ENCODE results near the gene UGT1A8. TPM values are rescaled to one million over a fixed set of nuclear protein-coding genes. Genes with fewer than 3 reads are reported as not detected.
"Not testable (repeated sequence)": the region's sequence is repeated elsewhere in the genome, so short reads cannot be mapped to it uniquely, and the experiment has no call there.

The UGT1A8 gene
- total RNA-seq, 1 experiment from 2014 or later, result 2.2 TPM

- Histone ChIP-seq H3K4me3 (no peak overlapping the region), H3K9me3 (0 out of 2 replicates have a peak, but pooled peaks cover 2% of the 10 kb centered on the region), H3K27me3 (no peaks in the 10 kb centered on the region; the same call in 1 of the 2 replicates), H3K36me3 (no peaks in the 10 kb centered on the region)
- no peak for DNase-seq
These were observed 74.3 kb downstream of the UGT1A8 start for GRCh38 chr2:233691443-233692433.

- H3K4me3 ChIP-seq, result no peak within 1 kb of the TSS
- H3K36me3 ChIP-seq, result no peaks in the 10 kb centered on the region
- no peaks in the 10 kb centered on the region; the same call in 1 of the 2 replicates for H3K27me3 ChIP-seq
- no peaks in the 10 kb centered on the region for H3K9me3 ChIP-seq
- no peak for DNase-seq
These were observed 75.2 kb downstream of the UGT1A8 start, which contains the start of gene UGT1A6 for GRCh38 chr2:233692648-233693047. Gene UGT1A6, plus strand, starts transcription at chr2:233692890. Its CDS starts 115 bp downstream, at chr2:233693005.

GRCh38 chr2:233693963-233694362 is 76.5 kb downstream of the UGT1A8 start:
- H3K4me3 ChIP-seq, result no peak overlapping the region
- no peaks in the 10 kb centered on the region for H3K9me3 ChIP-seq
- H3K27me3 ChIP-seq, result no peaks in the 10 kb centered on the region

GRCh38 chr2:233698740-233699139 is 81.3 kb downstream of the UGT1A8 start:
- no peak for DNase-seq
- peaks cover 2% of the 10 kb centered on the region; the same call in 1 of the 2 replicates for H3K9me3 ChIP-seq
- H3K4me3 ChIP-seq, result no peak overlapping the region
- no peaks in the 10 kb centered on the region for H3K27me3 ChIP-seq
- no peaks in the 10 kb centered on the region; the same call in 1 of the 2 replicates for H3K36me3 ChIP-seq

More at GRCh38 chr2:233693963-233694362, 76.5 kb downstream of the UGT1A8 start:
- no peak for DNase-seq
- no peaks in the 10 kb centered on the region for H3K36me3 ChIP-seq

- Histone ChIP-seq H3K36me3 (no peaks in the 10 kb centered on the region; the same call in 1 of the 2 replicates), H3K9me3 (peaks cover 2% of the 10 kb centered on the region; the same call in 1 of the 2 replicates), H3K4me3 (no peak overlapping the region), H3K27me3 (no peaks in the 10 kb centered on the region)
- no peak for DNase-seq
These were observed 82.1 kb downstream of the UGT1A8 start for GRCh38 chr2:233699424-233700027.

GRCh38 chr2:233700028-233700635 is 82.7 kb downstream of the UGT1A8 start:
- DNase-seq, result peak; percentile 68
- no peak overlapping the region for H3K4me3 ChIP-seq
- peaks cover 2% of the 10 kb centered on the region; the same call in 1 of the 2 replicates for H3K9me3 ChIP-seq
- no peaks in the 10 kb centered on the region for H3K27me3 ChIP-seq
- H3K36me3 ChIP-seq, result no peaks in the 10 kb centered on the region; the same call in 1 of the 2 replicates

GRCh38 chr2:233700842-233701241 is 83.4 kb downstream of the UGT1A8 start:
- H3K9me3 ChIP-seq, H3K36me3 ChIP-seq, DNase-seq, H3K27me3 ChIP-seq, H3K4me3 ChIP-seq: not testable (repeated sequence)

GRCh38 chr2:233702238-233702637 is 84.8 kb downstream of the UGT1A8 start:
- Histone ChIP-seq H3K27me3 (no peaks in the 10 kb centered on the region), H3K9me3 (peaks cover 2% of the 10 kb centered on the region; the same call in 1 of the 2 replicates), H3K36me3 (no peaks in the 10 kb centered on the region; the same call in 1 of the 2 replicates), H3K4me3 (no peak overlapping the region)
- DNase-seq, result no peak

- H3K36me3 ChIP-seq, result no peaks in the 10 kb centered on the region; the same call in 1 of the 2 replicates
- H3K4me3 ChIP-seq, result no peak overlapping the region
- H3K27me3 ChIP-seq, result no peaks in the 10 kb centered on the region
- peaks cover 2% of the 10 kb centered on the region; the same call in 1 of the 2 replicates for H3K9me3 ChIP-seq
- peak; percentile 83 for DNase-seq
These were observed 88.6 kb downstream of the UGT1A8 start for GRCh38 chr2:233705911-233706506.

- DNase-seq, result peak; percentile 69
- no peak overlapping the region for H3K4me3 ChIP-seq
- H3K9me3 ChIP-seq, result peaks cover 2% of the 10 kb centered on the region; the same call in 1 of the 2 replicates
- no peaks in the 10 kb centered on the region for H3K27me3 ChIP-seq
- H3K36me3 ChIP-seq, result no peaks in the 10 kb centered on the region; the same call in 1 of the 2 replicates
These were observed 89.3 kb downstream of the UGT1A8 start for GRCh38 chr2:233706720-233707119.

- H3K9me3 ChIP-seq, result no peaks in the 10 kb centered on the region
- peak; percentile 38 for DNase-seq
These were observed 90.7 kb downstream of the UGT1A8 start for GRCh38 chr2:233707940-233708644.

GRCh38 chr2:233708942-233709341 is 91.5 kb downstream of the UGT1A8 start:
- H3K4me3 ChIP-seq, result no peak overlapping the region
- no peaks in the 10 kb centered on the region for H3K27me3 ChIP-seq
- no peaks in the 10 kb centered on the region for H3K36me3 ChIP-seq
- no peaks in the 10 kb centered on the region for H3K9me3 ChIP-seq
- DNase-seq, result no peak

More at GRCh38 chr2:233707940-233708644, 90.7 kb downstream of the UGT1A8 start:
- no peak overlapping the region for H3K4me3 ChIP-seq
- no peaks in the 10 kb centered on the region for H3K27me3 ChIP-seq
- H3K36me3 ChIP-seq, result no peaks in the 10 kb centered on the region

- peak; percentile 84 for DNase-seq
- Histone ChIP-seq H3K4me3 (no peak overlapping the region), H3K27me3 (no peaks in the 10 kb centered on the region), H3K9me3 (no peaks in the 10 kb centered on the region), H3K36me3 (no peaks in the 10 kb centered on the region)
These were observed 94.0 kb downstream of the UGT1A8 start for GRCh38 chr2:233711312-233712008.

- H3K27me3 ChIP-seq, result no peaks in the 10 kb centered on the region
- H3K4me3 ChIP-seq, result no peak within 1 kb of the TSS
- no peaks in the 10 kb centered on the region for H3K36me3 ChIP-seq
These were observed 95.3 kb downstream of the UGT1A8 start, which contains the start of gene UGT1A5 for GRCh38 chr2:233712611-233713261. Gene UGT1A5, plus strand, starts transcription at chr2:233712907. Its CDS starts 85 bp downstream, at chr2:233712992.

GRCh38 chr2:233713262-233713615 is 95.8 kb downstream of the UGT1A8 start:
- DNase-seq, result no peak
- H3K9me3 ChIP-seq, result no peaks in the 10 kb centered on the region

More at GRCh38 chr2:233712611-233713261, 95.3 kb downstream of the UGT1A8 start, which contains the start of gene UGT1A5:
- no peak for DNase-seq
- H3K9me3 ChIP-seq, result no peaks in the 10 kb centered on the region

More at GRCh38 chr2:233713262-233713615, 95.8 kb downstream of the UGT1A8 start:
- H3K27me3 ChIP-seq, result no peaks in the 10 kb centered on the region
- H3K36me3 ChIP-seq, result no peaks in the 10 kb centered on the region
- H3K4me3 ChIP-seq, result no peak overlapping the region
